Retinal pigment epithelial cell (primary cell): Measurements from ENCODE around the gene CDC45.

Experiments
- DNase-seq: peaks from one replicate; pipeline ENCODE4 v3.0.0-alpha.2; 2010; ENCODE audit warnings: low read depth
- H3K4me3 ChIP-seq: 2 replicates; pipeline ENCODE4 v1.5.1; 2011; ENCODE audit warnings: mild to moderate bottlenecking, low read length, control low read depth, moderate library complexity
- TF ChIP-seq, protein P1 (sequence below): conservative IDR thresholded peaks from 2 replicates; pipeline ENCODE4 v1.5.1; 2011; ENCODE audit warnings: low read depth, low read length, control low read depth, inconsistent platforms

Gene CDC45

DNA sequence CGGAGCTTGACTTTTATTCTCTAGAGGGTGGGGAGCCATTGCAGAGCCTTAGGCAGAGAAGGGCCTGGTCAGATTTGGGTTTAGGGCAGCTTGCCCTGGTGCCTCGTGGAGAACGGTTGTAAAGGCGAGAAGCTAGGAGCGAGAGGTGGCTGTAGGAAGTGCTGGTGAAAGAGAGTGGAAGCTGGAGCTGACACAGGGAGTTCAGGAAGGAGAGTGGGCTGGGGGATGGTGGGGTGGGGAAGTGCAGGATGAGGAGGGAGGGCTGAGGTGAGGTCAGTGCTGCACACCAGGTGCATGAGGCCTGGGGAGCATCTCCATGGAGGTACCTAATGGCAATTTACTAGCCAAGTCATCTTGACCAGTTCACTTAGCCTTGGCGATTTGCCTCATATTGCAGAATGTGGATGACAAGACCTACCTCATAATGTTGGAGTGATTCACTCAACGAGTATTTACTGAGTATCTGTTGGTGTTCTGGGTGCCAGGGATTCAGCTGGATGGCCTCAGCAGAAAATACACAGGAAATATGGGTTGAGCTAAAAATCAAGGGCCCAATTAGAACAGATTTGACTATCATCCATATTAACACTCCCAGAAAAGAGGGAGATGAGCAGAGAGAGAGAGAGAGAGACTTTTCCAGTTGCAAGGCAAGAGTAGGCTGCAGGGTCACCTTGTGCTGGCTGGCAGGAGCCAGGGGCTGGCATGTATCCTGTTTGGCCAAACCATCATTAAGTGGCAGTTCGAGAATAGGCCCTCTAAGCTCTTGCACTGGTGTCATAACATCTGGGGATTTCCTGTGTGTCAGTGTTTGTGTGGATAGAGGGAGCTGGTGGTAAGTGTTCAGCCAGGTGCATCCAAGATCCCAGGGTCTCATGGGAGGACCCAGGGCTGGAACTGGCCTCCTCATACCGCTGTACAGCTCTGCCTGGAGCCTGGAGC is 88.9 kb downstream of the CDC45 start:
- DNase-seq: no peak
- TF ChIP-seq, protein P1, sequence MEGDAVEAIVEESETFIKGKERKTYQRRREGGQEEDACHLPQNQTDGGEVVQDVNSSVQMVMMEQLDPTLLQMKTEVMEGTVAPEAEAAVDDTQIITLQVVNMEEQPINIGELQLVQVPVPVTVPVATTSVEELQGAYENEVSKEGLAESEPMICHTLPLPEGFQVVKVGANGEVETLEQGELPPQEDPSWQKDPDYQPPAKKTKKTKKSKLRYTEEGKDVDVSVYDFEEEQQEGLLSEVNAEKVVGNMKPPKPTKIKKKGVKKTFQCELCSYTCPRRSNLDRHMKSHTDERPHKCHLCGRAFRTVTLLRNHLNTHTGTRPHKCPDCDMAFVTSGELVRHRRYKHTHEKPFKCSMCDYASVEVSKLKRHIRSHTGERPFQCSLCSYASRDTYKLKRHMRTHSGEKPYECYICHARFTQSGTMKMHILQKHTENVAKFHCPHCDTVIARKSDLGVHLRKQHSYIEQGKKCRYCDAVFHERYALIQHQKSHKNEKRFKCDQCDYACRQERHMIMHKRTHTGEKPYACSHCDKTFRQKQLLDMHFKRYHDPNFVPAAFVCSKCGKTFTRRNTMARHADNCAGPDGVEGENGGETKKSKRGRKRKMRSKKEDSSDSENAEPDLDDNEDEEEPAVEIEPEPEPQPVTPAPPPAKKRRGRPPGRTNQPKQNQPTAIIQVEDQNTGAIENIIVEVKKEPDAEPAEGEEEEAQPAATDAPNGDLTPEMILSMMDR: no peak

GRCh38 chr22:19569276-19569640 is 89.5 kb downstream of the CDC45 start:
- DNase-seq: no peak
- TF ChIP-seq, protein P1: no peak
- H3K4me3 ChIP-seq: no peak overlapping the region

More for the DNA sequence above, 88.9 kb downstream of the CDC45 start:
- H3K4me3 ChIP-seq: no peak overlapping the region

- DNase-seq: no peak
- TF ChIP-seq, protein P1: no peak
- no peak overlapping the region for H3K4me3 ChIP-seq
Measured at GRCh38 chr22:19569976-19570375, 90.3 kb downstream of the CDC45 start.
